Measurements from ENCODE around the gene AHRR. TPM values are rescaled to one million over a fixed set of nuclear protein-coding genes. Genes with fewer than 3 reads are reported as not detected.

AHRR gene
- total RNA-seq, 1 experiment from 2014 or later = 3.2 TPM

DNA sequence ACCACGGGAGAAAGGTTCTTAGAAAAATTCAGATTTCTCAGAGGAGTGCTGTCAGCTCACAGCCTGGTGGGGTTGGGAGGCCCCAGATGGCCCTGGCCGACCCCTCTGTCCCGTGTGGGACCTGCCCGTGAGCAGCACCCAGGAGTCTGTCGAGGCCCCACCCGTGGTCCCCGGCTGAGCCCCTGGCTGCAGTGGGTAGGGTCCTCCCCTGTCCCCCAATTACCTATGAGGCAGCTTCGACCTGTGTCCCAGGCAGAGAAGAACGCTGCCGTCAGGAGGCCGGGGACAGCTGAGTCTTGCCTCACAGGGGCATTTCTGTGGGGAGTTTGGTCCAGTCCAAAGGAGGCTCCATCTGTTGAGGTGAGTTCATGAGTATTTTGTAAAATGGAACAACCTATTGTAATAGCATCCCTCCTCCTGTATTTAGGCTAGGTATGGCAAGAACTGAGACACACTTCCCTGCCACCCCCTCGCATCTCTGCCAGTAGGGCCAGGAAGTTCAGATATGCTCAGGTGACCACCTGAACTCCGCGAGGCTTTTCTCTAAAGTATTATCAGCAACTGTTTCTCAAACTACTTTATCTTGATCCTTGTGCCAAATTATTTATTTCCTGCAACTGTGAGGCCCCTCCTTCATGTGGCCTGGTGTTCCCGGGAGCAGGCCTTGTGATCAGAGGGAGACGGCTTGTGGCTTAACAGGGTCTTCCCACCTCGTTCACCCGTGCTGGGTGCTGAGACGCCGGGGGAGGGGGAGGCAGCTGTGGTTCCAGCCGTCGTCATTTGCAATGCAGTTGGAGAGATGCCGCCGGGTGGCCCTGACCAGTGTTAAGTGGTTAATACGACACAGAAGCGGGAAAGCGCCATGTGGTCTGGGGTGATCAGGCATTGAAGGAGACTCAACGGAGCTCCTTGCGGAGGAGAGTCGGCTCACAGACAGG, 1.7 kb downstream of the AHRR start:
- no peaks in the 10 kb centered on the region for H3K27me3 Mint-ChIP-seq (ENCODE audit: insufficient read depth, unreplicated experiment)
- ChIA-PET POLR2A (interaction anchor here (0.6 kb wide), 2 partner anchors 91 to 119 kb away, joined by 3 to 7 read pairs; partner anchors contain the start of gene EXOC3), CTCF (interaction anchor here (1.0 kb wide), 2 partner anchors 109 to 115 kb away, joined by 3 read pairs; no protein-coding TSS in a partner anchor)
- H3K4me3 Mint-ChIP-seq (ENCODE audit: unreplicated experiment) = no peak overlapping the region
- no peak for DNase-seq (ENCODE audit: unreplicated experiment)
- peaks cover 4% of the 10 kb centered on the region for H3K36me3 Mint-ChIP-seq (ENCODE audit: insufficient read depth, unreplicated experiment)
- H3K4me1 Mint-ChIP-seq (ENCODE audit: insufficient read depth, unreplicated experiment) = no peaks in the 10 kb centered on the region
- no peaks in the 10 kb centered on the region for H3K9me3 Mint-ChIP-seq (ENCODE audit: unreplicated experiment)
- no TSS peak for BruUV-seq (replicated peaks)
- intact Hi-C loops (cut with micrococcal nuclease) = no loop called here
- TF ChIP-seq, protein P1, sequence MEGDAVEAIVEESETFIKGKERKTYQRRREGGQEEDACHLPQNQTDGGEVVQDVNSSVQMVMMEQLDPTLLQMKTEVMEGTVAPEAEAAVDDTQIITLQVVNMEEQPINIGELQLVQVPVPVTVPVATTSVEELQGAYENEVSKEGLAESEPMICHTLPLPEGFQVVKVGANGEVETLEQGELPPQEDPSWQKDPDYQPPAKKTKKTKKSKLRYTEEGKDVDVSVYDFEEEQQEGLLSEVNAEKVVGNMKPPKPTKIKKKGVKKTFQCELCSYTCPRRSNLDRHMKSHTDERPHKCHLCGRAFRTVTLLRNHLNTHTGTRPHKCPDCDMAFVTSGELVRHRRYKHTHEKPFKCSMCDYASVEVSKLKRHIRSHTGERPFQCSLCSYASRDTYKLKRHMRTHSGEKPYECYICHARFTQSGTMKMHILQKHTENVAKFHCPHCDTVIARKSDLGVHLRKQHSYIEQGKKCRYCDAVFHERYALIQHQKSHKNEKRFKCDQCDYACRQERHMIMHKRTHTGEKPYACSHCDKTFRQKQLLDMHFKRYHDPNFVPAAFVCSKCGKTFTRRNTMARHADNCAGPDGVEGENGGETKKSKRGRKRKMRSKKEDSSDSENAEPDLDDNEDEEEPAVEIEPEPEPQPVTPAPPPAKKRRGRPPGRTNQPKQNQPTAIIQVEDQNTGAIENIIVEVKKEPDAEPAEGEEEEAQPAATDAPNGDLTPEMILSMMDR (IDR thresholded peaks at IDR 0.05; ENCODE audit: unreplicated experiment) = no peak
- H3K27ac Mint-ChIP-seq (ENCODE audit: low read depth, unreplicated experiment) = no peak overlapping the region

DNA sequence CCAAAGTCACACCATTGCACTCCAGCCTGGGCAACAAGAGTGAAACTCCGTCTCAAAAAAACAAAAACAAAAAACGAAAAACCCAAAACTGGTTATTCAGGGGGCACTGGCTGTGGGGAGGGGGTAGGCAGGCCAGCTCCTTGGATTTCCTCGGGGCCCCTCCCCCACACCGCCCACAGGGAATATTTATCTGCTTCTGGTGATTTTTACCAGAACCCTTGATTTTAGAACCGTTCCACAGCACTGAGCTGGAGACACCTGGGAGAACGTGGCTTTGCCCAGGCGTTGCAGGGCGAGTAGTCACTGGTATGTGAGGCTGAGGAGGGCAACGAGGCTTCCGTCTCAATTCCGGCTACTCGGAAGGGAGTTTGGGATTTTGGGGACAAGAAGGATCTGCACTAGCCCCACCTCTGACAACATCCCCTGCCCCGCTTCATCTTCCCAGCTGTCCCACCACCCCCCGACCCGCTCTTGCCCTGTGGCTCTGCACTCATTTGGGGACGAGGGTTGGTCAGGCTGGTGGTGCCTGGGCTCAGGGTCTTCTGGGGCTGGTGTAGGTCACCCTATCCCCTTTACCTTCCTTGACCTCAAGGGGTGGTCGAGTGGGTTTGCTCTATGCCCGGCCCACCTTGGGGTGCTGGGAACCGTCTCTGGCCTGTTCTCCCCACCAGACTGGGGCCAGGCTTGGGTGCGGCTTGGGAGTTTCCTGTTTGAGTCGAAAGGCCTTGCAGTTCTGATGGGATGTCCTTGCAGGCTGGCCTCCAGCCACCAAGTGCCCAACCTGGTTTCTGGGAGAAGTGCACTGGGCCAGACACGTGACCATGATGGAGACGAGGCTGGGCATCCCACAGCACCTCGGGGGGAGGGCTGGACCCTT, 3.5 kb downstream of the AHRR start:
- ChIA-PET CTCF (interaction anchor here (0.9 kb wide), 1 partner anchor 112 kb away, joined by 3 read pairs; no protein-coding TSS in a partner anchor), POLR2A (no interaction called here)
- no peak overlapping the region for H3K4me3 Mint-ChIP-seq (ENCODE audit: unreplicated experiment)
- no peak overlapping the region for H3K27ac Mint-ChIP-seq (ENCODE audit: low read depth, unreplicated experiment)
- H3K9me3 Mint-ChIP-seq (ENCODE audit: unreplicated experiment) = no peaks in the 10 kb centered on the region
- no TSS peak for BruUV-seq (replicated peaks)
- no peaks in the 10 kb centered on the region for H3K27me3 Mint-ChIP-seq (ENCODE audit: insufficient read depth, unreplicated experiment)
- no peak for DNase-seq (ENCODE audit: unreplicated experiment)
- intact Hi-C loops (cut with micrococcal nuclease) = no loop called here
- no peaks in the 10 kb centered on the region for H3K4me1 Mint-ChIP-seq (ENCODE audit: insufficient read depth, unreplicated experiment)
- no peaks in the 10 kb centered on the region for H3K36me3 Mint-ChIP-seq (ENCODE audit: insufficient read depth, unreplicated experiment)
- TF ChIP-seq, protein P1 (IDR thresholded peaks at IDR 0.05; ENCODE audit: unreplicated experiment) = no peak

- no TSS peak for BruUV-seq (replicated peaks)
- no peaks in the 10 kb centered on the region for H3K36me3 Mint-ChIP-seq (ENCODE audit: insufficient read depth, unreplicated experiment)
- intact Hi-C loops (cut with micrococcal nuclease) = no loop called here
- ChIA-PET CTCF (interaction anchor here (1.0 to 1.6 kb wide), 3 partner anchors 12 to 14 kb away, joined by 3 to 6 read pairs (median 3); no protein-coding TSS in a partner anchor), POLR2A (interaction anchor here (1.0 kb wide), 1 partner anchor 10 kb away, joined by 3 read pairs; no protein-coding TSS in a partner anchor)
- no peaks in the 10 kb centered on the region for H3K27me3 Mint-ChIP-seq (ENCODE audit: insufficient read depth, unreplicated experiment)
- TF ChIP-seq, protein P1 (IDR thresholded peaks at IDR 0.05; ENCODE audit: unreplicated experiment) = no peak
- no peak for DNase-seq (ENCODE audit: unreplicated experiment)
- H3K4me3 Mint-ChIP-seq (ENCODE audit: unreplicated experiment) = no peak overlapping the region
- H3K9me3 Mint-ChIP-seq (ENCODE audit: unreplicated experiment) = no peaks in the 10 kb centered on the region
- H3K27ac Mint-ChIP-seq (ENCODE audit: low read depth, unreplicated experiment) = no peak overlapping the region
- H3K4me1 Mint-ChIP-seq (ENCODE audit: insufficient read depth, unreplicated experiment) = no peaks in the 10 kb centered on the region
Measured at GRCh38 chr5:326109-326508, 4.6 kb downstream of the AHRR start.
